Rectal smooth muscle tissue (tissue), 1 donor: ENCODE data around the gene FTO.

ENCODE experiments used
- H3K27ac ChIP-seq: one replicate; pipeline ENCODE4 v1.7.0; 2013; ENCODE audit warnings: low read depth, low read length, inconsistent platforms
- H3K27me3 ChIP-seq: one replicate; pipeline ENCODE4 v1.7.0; 2013; ENCODE audit warnings: low read length; ENCODE audit not compliant: control insufficient read depth, insufficient read depth
- H3K36me3 ChIP-seq: one replicate; pipeline ENCODE4 v1.7.0; 2013; ENCODE audit warnings: low read length; ENCODE audit not compliant: control insufficient read depth, insufficient read depth
- H3K4me1 ChIP-seq: one replicate; pipeline ENCODE4 v1.7.0; 2013; ENCODE audit warnings: low read length; ENCODE audit not compliant: control insufficient read depth, insufficient read depth
- H3K4me3 ChIP-seq: one replicate; pipeline ENCODE4 v1.7.0; 2013; ENCODE audit warnings: low read length
- H3K9ac ChIP-seq: one replicate; pipeline ENCODE4 v1.7.0; 2013; ENCODE audit warnings: low read length

The FTO gene

DNA sequence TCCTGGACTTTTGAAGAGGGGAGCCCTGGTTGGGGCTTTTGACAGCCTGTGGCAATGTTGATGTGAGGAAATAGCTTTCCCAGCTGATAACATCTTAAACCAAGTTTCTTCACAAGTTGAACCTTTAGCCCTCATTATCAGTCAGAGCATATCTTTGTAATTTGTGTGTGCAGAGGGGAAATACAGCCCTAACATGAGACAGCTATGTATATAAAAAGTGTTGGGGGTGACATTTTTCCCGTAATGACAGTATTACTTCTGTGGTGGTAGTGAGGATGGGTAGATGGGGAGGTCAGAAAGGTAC, 221.1 kb downstream of the FTO start:
- H3K36me3 ChIP-seq: no peaks in the 10 kb centered on the region
- H3K4me3 ChIP-seq: no peak overlapping the region
- H3K27me3 ChIP-seq: no peaks in the 10 kb centered on the region
- peaks cover 4% of the 10 kb centered on the region for H3K4me1 ChIP-seq
- H3K27ac ChIP-seq: no peak overlapping the region
- H3K9ac ChIP-seq: no peak overlapping the region

DNA sequence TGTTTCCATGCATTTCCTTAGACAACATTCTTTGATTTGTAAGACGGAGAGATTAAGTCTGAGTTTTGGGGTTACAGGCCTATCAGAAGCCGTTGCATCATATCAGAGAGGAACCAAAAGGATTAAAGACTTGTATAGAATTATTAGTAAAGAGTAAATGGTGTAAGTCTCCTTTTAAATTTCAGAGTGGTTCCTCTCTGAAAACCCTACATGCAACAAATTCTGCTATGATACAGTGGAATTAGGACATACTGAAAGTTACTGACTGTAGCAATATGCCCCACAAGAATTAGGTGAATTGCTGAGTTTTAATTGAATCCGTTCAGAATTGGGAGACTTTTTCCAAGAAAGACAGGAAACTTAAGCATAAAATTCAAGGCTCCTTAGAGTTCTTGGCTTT, 221.6 kb downstream of the FTO start:
- H3K27me3 ChIP-seq: no peaks in the 10 kb centered on the region
- no peak overlapping the region for H3K27ac ChIP-seq
- peaks cover 4% of the 10 kb centered on the region for H3K4me1 ChIP-seq
- H3K36me3 ChIP-seq: no peaks in the 10 kb centered on the region
- H3K9ac ChIP-seq: no peak overlapping the region
- no peak overlapping the region for H3K4me3 ChIP-seq

DNA sequence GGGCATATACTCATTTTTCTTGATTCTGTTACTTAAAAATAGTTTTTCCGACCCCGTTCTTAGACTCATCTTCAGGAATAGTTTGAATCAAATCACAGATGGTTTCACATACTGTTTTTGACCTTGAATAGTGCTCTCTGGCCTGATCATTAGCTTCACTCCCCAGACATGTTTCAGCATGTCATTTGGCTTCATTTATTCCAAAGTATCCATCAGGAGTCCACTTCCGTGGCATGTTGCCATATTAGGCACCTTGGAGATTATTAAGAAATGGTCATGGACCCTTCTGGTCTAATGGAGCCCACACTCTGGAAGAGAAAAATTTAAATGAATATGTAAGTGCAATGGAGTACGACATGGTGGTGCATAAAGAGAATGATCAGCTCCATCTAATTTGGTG, 222.3 kb downstream of the FTO start:
- Histone ChIP-seq H3K36me3 (no peaks in the 10 kb centered on the region), H3K9ac (no peak overlapping the region), H3K4me3 (no peak overlapping the region), H3K27ac (no peak overlapping the region), H3K4me1 (peaks cover 4% of the 10 kb centered on the region), H3K27me3 (no peaks in the 10 kb centered on the region)

DNA sequence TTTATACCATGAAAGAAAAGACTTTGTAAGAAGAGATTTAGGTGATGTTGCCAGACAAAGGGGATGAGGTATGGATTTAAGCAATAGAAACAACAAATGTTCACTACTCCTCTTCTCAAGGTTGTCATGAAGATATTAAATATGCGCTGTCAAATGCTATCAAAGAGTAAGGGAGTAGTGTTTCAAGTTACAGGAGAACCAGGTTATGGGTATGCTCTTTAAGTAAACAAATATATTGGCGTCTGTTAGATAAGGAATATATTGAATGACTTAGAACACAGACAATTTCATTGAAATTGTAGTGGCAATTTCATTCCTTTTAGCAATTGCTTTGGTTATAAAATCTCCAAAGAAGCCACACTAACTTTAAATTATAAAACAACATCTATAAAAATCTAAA, 229.0 kb downstream of the FTO start:
- H3K36me3 ChIP-seq: no peaks in the 10 kb centered on the region
- H3K27ac ChIP-seq: no peak overlapping the region
- no peak overlapping the region for H3K4me3 ChIP-seq
- no peak overlapping the region for H3K9ac ChIP-seq
- no peaks in the 10 kb centered on the region for H3K4me1 ChIP-seq
- no peaks in the 10 kb centered on the region for H3K27me3 ChIP-seq

DNA sequence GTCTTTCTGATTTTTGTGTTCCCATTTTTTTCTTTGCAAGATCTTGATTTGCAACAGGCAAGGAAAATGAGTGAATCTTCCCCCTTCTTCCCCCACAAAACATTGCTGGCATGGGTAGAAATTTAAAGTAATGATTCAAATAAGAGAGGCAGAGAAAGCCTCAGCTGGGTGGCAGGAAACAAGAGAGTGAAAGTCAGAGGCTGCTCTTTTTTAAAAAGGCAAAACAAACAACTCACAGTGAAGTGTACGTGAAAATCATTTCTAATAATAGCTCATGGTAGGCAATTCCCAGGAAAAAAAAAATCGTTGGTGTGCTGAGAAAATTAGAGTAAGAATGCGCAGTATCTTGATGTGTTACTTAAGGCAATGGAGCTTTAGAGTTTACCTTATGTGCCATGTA, 229.5 kb downstream of the FTO start:
- H3K27ac ChIP-seq: no peak overlapping the region
- H3K4me3 ChIP-seq: no peak overlapping the region
- H3K4me1 ChIP-seq: no peaks in the 10 kb centered on the region
- no peaks in the 10 kb centered on the region for H3K27me3 ChIP-seq
- H3K9ac ChIP-seq: no peak overlapping the region
- H3K36me3 ChIP-seq: no peaks in the 10 kb centered on the region

DNA sequence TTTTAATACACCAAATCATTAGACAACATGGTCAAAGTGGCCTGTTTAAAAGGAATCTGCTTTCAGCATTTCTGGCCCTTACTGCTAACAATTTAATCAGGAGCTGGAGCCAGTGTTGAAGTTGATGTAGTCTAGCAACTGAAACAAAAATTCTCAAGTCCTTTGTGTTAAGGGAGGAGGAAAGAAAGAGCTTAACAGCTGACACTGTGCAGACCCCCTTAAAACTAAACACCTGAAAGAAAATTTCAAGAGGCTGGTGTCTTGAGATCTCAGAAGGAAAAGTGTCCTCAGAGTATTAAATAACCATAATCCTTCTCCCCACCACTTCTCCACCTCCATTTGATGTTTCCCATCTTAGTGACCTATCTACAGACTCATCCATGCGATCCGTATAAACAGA, 232.1 kb downstream of the FTO start:
- no peak overlapping the region for H3K9ac ChIP-seq
- H3K36me3 ChIP-seq: no peaks in the 10 kb centered on the region
- no peak overlapping the region for H3K4me3 ChIP-seq
- no peak overlapping the region for H3K27ac ChIP-seq
- H3K4me1 ChIP-seq: no peaks in the 10 kb centered on the region
- no peaks in the 10 kb centered on the region for H3K27me3 ChIP-seq

DNA sequence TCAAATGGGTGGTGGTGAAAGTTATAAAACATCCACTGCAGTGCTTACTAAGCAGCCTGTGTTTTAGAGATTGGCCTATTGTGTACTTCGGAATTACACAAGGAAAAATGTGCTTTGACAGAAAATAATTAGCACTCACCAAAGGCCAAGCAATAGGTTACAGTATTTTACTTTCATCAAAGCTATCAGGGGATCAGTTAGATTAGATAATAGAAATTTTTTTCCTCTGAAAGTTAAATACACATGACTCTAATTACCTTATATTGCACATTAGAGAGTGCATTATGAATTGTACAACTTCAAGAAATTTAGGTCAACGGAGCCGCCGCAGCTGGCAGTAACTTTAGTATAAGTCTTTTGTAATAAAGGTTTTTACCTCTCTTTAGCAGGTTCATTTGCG, 232.6 kb downstream of the FTO start:
- no peaks in the 10 kb centered on the region for H3K27me3 ChIP-seq
- no peak overlapping the region for H3K9ac ChIP-seq
- H3K4me3 ChIP-seq: no peak overlapping the region
- H3K4me1 ChIP-seq: no peaks in the 10 kb centered on the region
- H3K27ac ChIP-seq: no peak overlapping the region
- H3K36me3 ChIP-seq: no peaks in the 10 kb centered on the region

DNA sequence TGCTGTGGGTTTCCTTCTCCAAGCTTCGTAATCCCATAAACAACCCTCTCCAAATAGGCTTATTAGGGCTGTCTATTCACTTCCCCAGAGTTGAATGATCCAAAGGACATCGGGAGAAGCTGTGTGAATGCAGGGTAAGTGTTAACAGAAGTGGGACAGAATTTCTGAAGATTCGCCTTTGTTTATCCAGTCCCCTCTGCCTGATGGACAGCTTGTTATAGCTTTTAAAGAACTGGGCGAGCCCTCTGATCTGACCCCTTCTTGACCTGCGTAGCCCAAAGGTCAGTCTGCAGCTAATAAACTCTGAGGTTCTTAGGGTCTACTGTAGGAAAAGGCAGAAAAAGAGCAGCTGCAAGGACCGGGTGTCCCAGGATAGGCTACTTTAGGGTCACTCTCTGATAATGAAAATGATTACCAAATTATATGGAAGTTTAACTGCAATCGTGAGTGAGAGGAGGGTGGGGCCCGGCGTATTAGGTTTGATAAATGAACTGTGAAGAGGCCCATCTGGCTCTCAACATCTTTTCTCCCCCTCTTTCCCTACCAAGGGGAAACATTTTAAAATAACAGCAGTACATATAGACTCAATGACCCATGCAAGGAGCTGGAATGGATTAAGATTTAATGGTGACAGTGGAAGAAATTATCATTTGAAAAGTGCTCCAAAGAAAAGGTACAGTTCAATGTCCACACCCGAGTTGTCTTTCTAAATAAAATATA, 233.4 kb downstream of the FTO start:
- no peak overlapping the region for H3K27ac ChIP-seq
- no peak overlapping the region for H3K4me3 ChIP-seq
- H3K36me3 ChIP-seq: no peaks in the 10 kb centered on the region
- H3K27me3 ChIP-seq: no peaks in the 10 kb centered on the region
- H3K9ac ChIP-seq: no peak overlapping the region
- H3K4me1 ChIP-seq: no peaks in the 10 kb centered on the region

DNA sequence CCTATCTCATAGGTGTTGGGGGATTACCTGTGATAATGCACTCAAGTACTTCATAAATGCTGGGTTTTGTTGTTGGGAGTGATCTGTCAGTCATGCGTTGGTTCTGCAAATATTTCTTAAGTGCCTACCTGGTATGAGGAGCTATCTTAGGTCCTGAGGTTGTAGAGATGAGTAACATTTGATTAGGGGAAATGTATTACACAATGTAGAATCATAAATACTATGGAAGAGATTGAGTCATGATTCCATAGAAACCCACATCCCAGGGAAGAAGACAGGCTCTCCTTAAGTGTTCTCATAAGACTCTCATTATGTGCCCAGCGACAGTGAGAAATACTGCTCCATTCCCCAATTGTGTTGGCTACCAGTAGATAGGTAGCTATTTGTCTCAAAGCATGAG, 240.1 kb downstream of the FTO start:
- Histone ChIP-seq H3K4me1 (no peaks in the 10 kb centered on the region), H3K27ac (no peak overlapping the region), H3K9ac (no peak overlapping the region), H3K36me3 (no peaks in the 10 kb centered on the region), H3K4me3 (no peak overlapping the region), H3K27me3 (no peaks in the 10 kb centered on the region)

DNA sequence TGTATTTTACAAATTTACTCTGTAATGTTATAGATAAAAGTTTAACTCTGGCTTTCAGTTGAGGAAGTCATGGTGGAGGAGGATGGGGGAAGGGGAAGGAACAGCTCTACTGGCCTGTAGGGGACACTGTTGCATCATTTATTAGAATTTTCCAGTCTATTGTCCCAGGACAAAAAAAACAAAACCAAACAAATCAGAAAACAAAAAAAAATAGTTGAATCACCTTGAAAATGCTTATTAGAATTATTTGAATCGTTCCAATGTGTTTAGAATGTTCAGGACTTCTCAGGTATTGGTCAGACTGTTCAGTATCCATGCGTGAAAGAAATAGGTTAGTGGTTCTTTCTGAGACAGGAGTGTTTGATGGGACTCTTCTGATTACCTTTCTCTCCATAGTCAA, 242.0 kb downstream of the FTO start:
- no peaks in the 10 kb centered on the region for H3K4me1 ChIP-seq
- H3K27me3 ChIP-seq: no peaks in the 10 kb centered on the region
- no peak overlapping the region for H3K9ac ChIP-seq
- no peak overlapping the region for H3K4me3 ChIP-seq
- H3K36me3 ChIP-seq: no peaks in the 10 kb centered on the region
- H3K27ac ChIP-seq: no peak overlapping the region

DNA sequence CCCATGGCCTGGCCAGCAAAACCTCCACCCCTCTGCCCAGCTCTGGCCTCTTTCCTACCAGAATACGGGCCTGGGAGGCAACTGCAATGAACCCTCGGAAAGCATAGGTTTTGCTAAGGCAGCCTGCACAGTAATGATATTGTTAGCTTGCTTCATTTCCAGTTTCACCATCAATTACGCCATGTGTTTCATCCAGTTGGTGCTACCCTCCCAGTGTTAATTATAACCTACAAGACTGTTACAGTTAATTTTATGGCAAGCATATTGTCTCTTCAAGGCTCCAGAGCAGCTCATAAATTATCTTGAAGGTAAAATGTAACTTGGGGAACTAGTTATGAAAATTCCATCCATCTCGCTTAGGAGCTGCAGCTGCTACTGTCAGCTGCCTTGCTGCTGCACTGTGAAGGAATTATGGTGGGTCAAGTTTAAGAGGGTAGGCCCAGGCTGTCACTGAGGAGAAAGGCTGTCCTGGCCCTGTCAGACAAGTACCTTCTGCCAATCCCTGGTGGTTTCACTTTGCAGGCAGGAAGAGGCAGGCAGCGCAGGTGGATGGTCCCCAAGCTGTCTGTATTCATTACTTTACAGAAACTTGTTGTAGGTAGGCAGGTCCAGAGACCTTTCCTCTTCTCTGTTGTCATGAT, 242.9 kb downstream of the FTO start:
- no peak overlapping the region for H3K4me3 ChIP-seq
- no peaks in the 10 kb centered on the region for H3K36me3 ChIP-seq
- no peak overlapping the region for H3K9ac ChIP-seq
- no peak overlapping the region for H3K27ac ChIP-seq
- no peaks in the 10 kb centered on the region for H3K27me3 ChIP-seq
- H3K4me1 ChIP-seq: no peaks in the 10 kb centered on the region

DNA sequence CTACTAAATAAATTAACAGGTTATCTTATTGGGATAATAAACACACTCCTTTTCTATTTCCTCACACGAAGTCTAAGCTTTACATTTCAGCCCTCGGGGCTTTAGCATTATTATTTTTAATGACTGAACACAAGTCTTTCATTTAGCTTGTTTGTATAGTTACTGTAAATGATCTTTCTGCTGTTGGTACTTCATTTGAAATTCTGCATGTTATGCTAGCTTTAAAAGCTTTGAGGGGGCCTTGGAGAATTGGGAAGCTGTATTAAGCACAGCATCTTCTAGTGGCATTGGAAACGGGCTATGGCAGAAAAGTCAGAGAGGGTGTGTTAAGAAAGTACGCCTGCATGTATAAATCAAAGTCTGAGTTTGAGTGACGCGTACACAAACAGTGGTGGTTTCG, 243.7 kb downstream of the FTO start:
- Histone ChIP-seq H3K9ac (no peak overlapping the region), H3K27ac (no peak overlapping the region), H3K4me3 (no peak overlapping the region), H3K27me3 (no peaks in the 10 kb centered on the region), H3K4me1 (no peaks in the 10 kb centered on the region), H3K36me3 (no peaks in the 10 kb centered on the region)

DNA sequence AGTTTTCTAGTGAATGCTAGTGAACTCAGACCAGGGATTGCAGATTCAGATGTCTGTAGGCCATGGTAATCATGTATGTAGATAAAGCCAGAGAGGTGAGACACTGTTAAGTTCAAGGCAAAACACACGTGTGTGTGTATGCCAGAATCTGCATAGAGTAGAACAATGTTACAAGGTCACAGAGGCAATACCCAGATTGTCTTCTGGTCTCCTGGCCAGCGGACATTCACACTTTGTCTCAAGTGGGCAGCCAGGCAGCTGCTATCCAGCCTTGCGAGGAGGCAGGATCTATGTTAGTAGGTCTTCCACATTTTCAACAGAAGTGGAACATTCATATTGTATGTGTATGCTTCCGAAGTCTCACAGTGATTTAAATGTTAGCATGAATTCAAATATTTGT, 244.4 kb downstream of the FTO start:
- no peak overlapping the region for H3K9ac ChIP-seq
- H3K4me3 ChIP-seq: no peak overlapping the region
- H3K27me3 ChIP-seq: no peaks in the 10 kb centered on the region
- no peaks in the 10 kb centered on the region for H3K36me3 ChIP-seq
- H3K27ac ChIP-seq: no peak overlapping the region
- H3K4me1 ChIP-seq: no peaks in the 10 kb centered on the region
